Measurements from ENCODE around the gene CCND3. TPM values are rescaled to one million over a fixed set of nuclear protein-coding genes. Genes with fewer than 3 reads are reported as not detected.
A peak's percentile ranks its signal among the peaks of the same experiment; 100 is the strongest.

CCND3 gene
- total RNA-seq, 1 donor from 2014 or later, result 64.8 TPM

- peak overlapping the region; percentile 75 for H3K27ac Mint-ChIP-seq (ENCODE audit: unreplicated experiment)
- FAIRE-seq, result no peak
- no peak overlapping the region for H3K4me3 Mint-ChIP-seq (ENCODE audit: unreplicated experiment)
Measured at GRCh38 chr6:41966961-41967311, 25.3 kb upstream of the CCND3 start.

GRCh38 chr6:41966214-41966920 lies 24.8 kb upstream of the CCND3 start:
- Histone ChIP-seq H3K79me2 (ENCODE audit: insufficient read depth, low read length) (no peaks in the 10 kb centered on the region), H3K9me3 (ENCODE audit: insufficient read depth, low read depth, low read length) (peaks cover 2% of the 10 kb centered on the region), H3K27ac (ENCODE audit: low read depth, low read length) (peak overlapping the region; percentile 80), H3K36me3 (ENCODE audit: insufficient read depth, low read length) (no peaks in the 10 kb centered on the region), H3K4me2 (ENCODE audit: low read length) (peak overlapping the region; percentile 65), H2AFZ (ENCODE audit: low read depth, low read length) (no peak overlapping the region), H4K20me1 (ENCODE audit: insufficient read depth, low read length) (no peaks in the 10 kb centered on the region), H3K27me3 (ENCODE audit: insufficient read depth, low read length) (no peaks in the 10 kb centered on the region), H3K4me3 (ENCODE audit: insufficient read depth, low read depth, low read length) (no peak overlapping the region), H3K9ac (ENCODE audit: low read length) (peak overlapping the region; percentile 38), H3K4me1 (ENCODE audit: insufficient read depth, low read length) (peaks cover 29% of the 10 kb centered on the region)
- TF ChIP-seq, protein P1, sequence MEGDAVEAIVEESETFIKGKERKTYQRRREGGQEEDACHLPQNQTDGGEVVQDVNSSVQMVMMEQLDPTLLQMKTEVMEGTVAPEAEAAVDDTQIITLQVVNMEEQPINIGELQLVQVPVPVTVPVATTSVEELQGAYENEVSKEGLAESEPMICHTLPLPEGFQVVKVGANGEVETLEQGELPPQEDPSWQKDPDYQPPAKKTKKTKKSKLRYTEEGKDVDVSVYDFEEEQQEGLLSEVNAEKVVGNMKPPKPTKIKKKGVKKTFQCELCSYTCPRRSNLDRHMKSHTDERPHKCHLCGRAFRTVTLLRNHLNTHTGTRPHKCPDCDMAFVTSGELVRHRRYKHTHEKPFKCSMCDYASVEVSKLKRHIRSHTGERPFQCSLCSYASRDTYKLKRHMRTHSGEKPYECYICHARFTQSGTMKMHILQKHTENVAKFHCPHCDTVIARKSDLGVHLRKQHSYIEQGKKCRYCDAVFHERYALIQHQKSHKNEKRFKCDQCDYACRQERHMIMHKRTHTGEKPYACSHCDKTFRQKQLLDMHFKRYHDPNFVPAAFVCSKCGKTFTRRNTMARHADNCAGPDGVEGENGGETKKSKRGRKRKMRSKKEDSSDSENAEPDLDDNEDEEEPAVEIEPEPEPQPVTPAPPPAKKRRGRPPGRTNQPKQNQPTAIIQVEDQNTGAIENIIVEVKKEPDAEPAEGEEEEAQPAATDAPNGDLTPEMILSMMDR (IDR thresholded peaks at IDR 0.05; ENCODE audit: insufficient read depth, low read depth, low read length), result no peak
- TF ChIP-seq EZH2 (IDR thresholded peaks at IDR 0.05; ENCODE audit: insufficient read depth, low read length), result no peak
- Mint-ChIP-seq H3K27ac (ENCODE audit: unreplicated experiment) (peak overlapping the region; percentile 75), H3K27me3 (ENCODE audit: low read depth, unreplicated experiment) (peaks cover 3% of the 10 kb centered on the region), H3K36me3 (ENCODE audit: low read depth, unreplicated experiment) (no peaks in the 10 kb centered on the region), H3K4me3 (ENCODE audit: unreplicated experiment) (no peak overlapping the region), H3K9me3 (ENCODE audit: unreplicated experiment) (no peaks in the 10 kb centered on the region), H3K4me1 (ENCODE audit: low read depth, unreplicated experiment) (peaks cover 34% of the 10 kb centered on the region)
- FAIRE-seq (no peak), DNase-seq (ENCODE audit: low read depth) (peak; percentile 70)

More at GRCh38 chr6:41966961-41967311, 25.3 kb upstream of the CCND3 start:
- H3K79me2 ChIP-seq (ENCODE audit: insufficient read depth, low read length), result no peaks in the 10 kb centered on the region
- peak overlapping the region; percentile 65 for H3K4me2 ChIP-seq (ENCODE audit: low read length)
- H3K9me3 Mint-ChIP-seq (ENCODE audit: unreplicated experiment), result no peaks in the 10 kb centered on the region
- peak overlapping the region; percentile 38 for H3K9ac ChIP-seq (ENCODE audit: low read length)
- no peaks in the 10 kb centered on the region for H3K36me3 ChIP-seq (ENCODE audit: insufficient read depth, low read length)
- H3K36me3 Mint-ChIP-seq (ENCODE audit: low read depth, unreplicated experiment), result no peaks in the 10 kb centered on the region
- TF ChIP-seq, protein P1 (IDR thresholded peaks at IDR 0.05; ENCODE audit: insufficient read depth, low read depth, low read length), result no peak
- no peak for TF ChIP-seq EZH2 (IDR thresholded peaks at IDR 0.05; ENCODE audit: insufficient read depth, low read length)
- H3K4me1 Mint-ChIP-seq (ENCODE audit: low read depth, unreplicated experiment), result peaks cover 29% of the 10 kb centered on the region
- H2AFZ ChIP-seq (ENCODE audit: low read depth, low read length), result no peak overlapping the region
- no peaks in the 10 kb centered on the region for H4K20me1 ChIP-seq (ENCODE audit: insufficient read depth, low read length)
- no peaks in the 10 kb centered on the region for H3K27me3 Mint-ChIP-seq (ENCODE audit: low read depth, unreplicated experiment)
- H3K27ac ChIP-seq (ENCODE audit: low read depth, low read length), result peak overlapping the region; percentile 80
- peaks cover 29% of the 10 kb centered on the region for H3K4me1 ChIP-seq (ENCODE audit: insufficient read depth, low read length)
- peak; percentile 88 for DNase-seq (ENCODE audit: low read depth)
- no peaks in the 10 kb centered on the region for H3K27me3 ChIP-seq (ENCODE audit: insufficient read depth, low read length)
- no peak overlapping the region for H3K4me3 ChIP-seq (ENCODE audit: insufficient read depth, low read depth, low read length)
- H3K9me3 ChIP-seq (ENCODE audit: insufficient read depth, low read depth, low read length), result peaks cover 2% of the 10 kb centered on the region

Measured in astrocyte (in vitro differentiated cells and primary cell).